OCI-LY1 (cell line): ENCODE data around the gene P4HB.

ENCODE experiments used
- H2AFZ ChIP-seq: fragments of 200-600 bp; sonication (generic), shearing (Covaris generic); 2 replicates; pipeline ENCODE4 v1.6.0; 2014; ENCODE audit warnings: antibody characterized with exemption, mild to moderate bottlenecking, low read length
- H3F3A ChIP-seq: fragments of 200-600 bp; sonication (generic), shearing (Covaris generic); 2 replicates; pipeline ENCODE4 v1.6.0; 2014; ENCODE audit warnings: mild to moderate bottlenecking, antibody characterized with exemption, low read length, moderate library complexity; ENCODE audit not compliant: insufficient read depth
- H3K27ac ChIP-seq: fragments of 200-600 bp; sonication (generic); 2 replicates; pipeline ENCODE4 v1.5.1; 2014; ENCODE audit warnings: low read length, mixed run types, mild to moderate bottlenecking, low read depth; ENCODE audit not compliant: poor library complexity, severe bottlenecking
- H3K27me3 ChIP-seq: fragments of 200-600 bp; sonication (generic); 2 replicates; pipeline ENCODE4 v1.6.0; 2014; ENCODE audit warnings: antibody characterized with exemption, mild to moderate bottlenecking, low read length, moderate library complexity; ENCODE audit not compliant: insufficient read depth
- H3K36me3 ChIP-seq: fragments of 200-600 bp; sonication (generic); 2 replicates; pipeline ENCODE4 v1.6.1; 2014; ENCODE audit warnings: mild to moderate bottlenecking, antibody characterized with exemption, low read length, moderate library complexity, mixed read lengths; ENCODE audit not compliant: insufficient read depth
- H3K4me1 ChIP-seq: fragments of 200-600 bp; sonication (generic); 2 replicates; pipeline ENCODE4 v1.5.1; 2014; ENCODE audit warnings: mild to moderate bottlenecking, low read length, moderate library complexity; ENCODE audit not compliant: insufficient read depth, severe bottlenecking
- H3K4me2 ChIP-seq: fragments of 200-600 bp; sonication (generic), shearing (Covaris generic); 2 replicates; pipeline ENCODE4 v1.6.1; 2014; ENCODE audit warnings: low read length
- H3K4me3 ChIP-seq: fragments of 200-600 bp; sonication (generic); 2 replicates; pipeline ENCODE4 v1.5.1; 2014; ENCODE audit warnings: low read length, low read depth, mild to moderate bottlenecking, mixed read lengths; ENCODE audit not compliant: poor library complexity, severe bottlenecking
- H3K79me2 ChIP-seq: fragments of 200-600 bp; shearing (Covaris generic); 2 replicates; pipeline ENCODE4 v1.6.1; 2016; ENCODE audit warnings: mixed run types, low read length, mixed read lengths; ENCODE audit not compliant: insufficient read depth
- H3K9ac ChIP-seq: fragments of 200-600 bp; sonication (generic), shearing (Covaris generic); 2 replicates; pipeline ENCODE4 v1.6.1; 2014; ENCODE audit warnings: mild to moderate bottlenecking, low read length, mixed read lengths
- H3K9me2 ChIP-seq: fragments of 200-600 bp; sonication (generic), shearing (Covaris generic); 2 replicates; pipeline ENCODE4 v1.6.1; 2014; ENCODE audit warnings: low read depth, mild to moderate bottlenecking, low read length, mixed read lengths
- H3K9me3 ChIP-seq: fragments of 200-600 bp; shearing (Covaris generic); 2 replicates; pipeline ENCODE4 v1.6.1; 2014; ENCODE audit warnings: low read length, mixed read lengths
- H4K20me1 ChIP-seq: fragments of 200-600 bp; sonication (generic), shearing (Covaris generic); 2 replicates; pipeline ENCODE4 v1.6.0; 2016; ENCODE audit warnings: mild to moderate bottlenecking, low read length; ENCODE audit not compliant: insufficient read depth
- CTCF ChIP-seq: fragments of 200-600 bp; sonication (generic), shearing (Covaris generic); IDR thresholded peaks from 2 replicates; pipeline ENCODE4 v1.5.1; 2017; ENCODE audit warnings: mild to moderate bottlenecking, antibody characterized with exemption, low read length, moderate library complexity, mixed read lengths
- EZH2 ChIP-seq: fragments of 200-600 bp; sonication (generic), shearing (Covaris generic); IDR thresholded peaks from 2 replicates; pipeline ENCODE4 v1.8.0; 2017; ENCODE audit warnings: borderline replicate concordance, mixed run types, mild to moderate bottlenecking, antibody characterized with exemption, low read length, moderate library complexity, mixed read lengths

Gene P4HB

GRCh38 chr17:81845361-81845760, 15.0 kb downstream of the P4HB start:
- H3K36me3 ChIP-seq: peaks cover 61% of the 10 kb centered on the region
- H4K20me1 ChIP-seq: no peaks in the 10 kb centered on the region
- H3K9me2 ChIP-seq: no peaks in the 10 kb centered on the region
- no peaks in the 10 kb centered on the region for H3F3A ChIP-seq
- H2AFZ ChIP-seq: no peak overlapping the region
- H3K4me1 ChIP-seq: no peaks in the 10 kb centered on the region
- H3K4me3 ChIP-seq: no peak overlapping the region
- H3K4me2 ChIP-seq: no peak overlapping the region
- H3K27ac ChIP-seq: no peak overlapping the region
- H3K9ac ChIP-seq: no peak overlapping the region
- H3K9me3 ChIP-seq: no peaks in the 10 kb centered on the region
- no peak for TF ChIP-seq CTCF
- no peak for TF ChIP-seq EZH2
- no peaks in the 10 kb centered on the region for H3K79me2 ChIP-seq
- H3K27me3 ChIP-seq: no peaks in the 10 kb centered on the region

GRCh38 chr17:81844887-81845286, 15.4 kb downstream of the P4HB start:
- H3K4me2 ChIP-seq: no peak overlapping the region
- H3K4me1 ChIP-seq: no peaks in the 10 kb centered on the region
- no peaks in the 10 kb centered on the region for H3K9me2 ChIP-seq
- H3K36me3 ChIP-seq: peaks cover 60% of the 10 kb centered on the region
- H3K4me3 ChIP-seq: no peak overlapping the region
- no peak overlapping the region for H3K9ac ChIP-seq
- H3K9me3 ChIP-seq: no peaks in the 10 kb centered on the region
- no peak for TF ChIP-seq CTCF
- TF ChIP-seq EZH2: no peak
- no peak overlapping the region for H3K27ac ChIP-seq
- H2AFZ ChIP-seq: no peak overlapping the region
- H3K27me3 ChIP-seq: no peaks in the 10 kb centered on the region
- no peaks in the 10 kb centered on the region for H3K79me2 ChIP-seq
- no peaks in the 10 kb centered on the region for H4K20me1 ChIP-seq
- no peaks in the 10 kb centered on the region for H3F3A ChIP-seq

GRCh38 chr17:81844327-81844851, 15.9 kb downstream of the P4HB start:
- Histone ChIP-seq H3K4me2 (no peak overlapping the region), H3F3A (no peaks in the 10 kb centered on the region), H3K79me2 (no peaks in the 10 kb centered on the region), H3K9me3 (no peaks in the 10 kb centered on the region), H3K4me1 (no peaks in the 10 kb centered on the region), H4K20me1 (no peaks in the 10 kb centered on the region), H3K4me3 (no peak overlapping the region), H3K27ac (no peak overlapping the region), H2AFZ (no peak overlapping the region), H3K9ac (no peak overlapping the region), H3K36me3 (peaks cover 60% of the 10 kb centered on the region), H3K27me3 (no peaks in the 10 kb centered on the region), H3K9me2 (no peaks in the 10 kb centered on the region)
- TF ChIP-seq CTCF (no peak), EZH2 (no peak)
